HCT116 (cell line): Measurements from ENCODE around the gene CAMK2D. TPM values are rescaled to one million over a fixed set of nuclear protein-coding genes. Genes with fewer than 3 reads are reported as not detected.

Source experiments
- ATAC-seq: fragments of 200-7000 bp; cut with Tn5 transposase; 2 replicates; pipeline ENCODE4 v1.9.1; 2020; ENCODE audit warnings: mild to moderate bottlenecking, moderate library complexity
- BruUV-seq: library from RNA; stranded (reverse); fragments of 400-500 nt; replicated peaks from 2 replicates; lab custom pipeline; 2021; lab: Mats Ljungman, UMichigan
- CTCF ChIA-PET: fragments of 300-600 bp; sonication (Branson Sonifier 250); formaldehyde crosslinking; loops from one replicate; lab custom pipeline; 2021; ENCODE audit warnings: antibody characterized with exemption; lab: Charles Lee
- POLR2A ChIA-PET: fragments of 300-600, 350-600 bp; sonication (Branson Sonifier 250); formaldehyde crosslinking; loops from one replicate; lab custom pipeline; 2021; ENCODE audit warnings: antibody characterized with exemption; lab: Charles Lee
- RAD21 ChIA-PET, 2 experiments: fragments of 300-600 bp; sonication (Branson Sonifier 250); formaldehyde crosslinking; loops; one replicate each; lab custom pipeline; 2023; ENCODE audit warnings: low total read pairs in 2 of 2; ENCODE audit not compliant: uncharacterized antibody in 2 of 2, unreplicated experiment in 2 of 2, low non-redundant PET in 1 of 2; lab: Charles Lee
- DNase-seq: peaks from one replicate; pipeline ENCODE4 v3.0.0-alpha.2; 2010; ENCODE audit warnings: low read depth, low spot score
- H2AFZ ChIP-seq: fragments of 200-600 bp; shearing (Covaris generic), sonication (generic); 2 replicates; pipeline ENCODE4 v1.6.1; 2017; ENCODE audit warnings: low read depth, mixed run types, mixed read lengths, antibody characterized with exemption, low read length; ENCODE audit not compliant: poor library complexity, severe bottlenecking
- H3K27ac ChIP-seq: 2 replicates; pipeline ENCODE4 v1.5.1; 2012; ENCODE audit warnings: low read depth, low read length
- H3K27me3 ChIP-seq: fragments of 200-600 bp; sonication (generic); 2 replicates; pipeline ENCODE4 v1.6.1; 2016; ENCODE audit warnings: mixed run types, low read length, mixed read lengths; ENCODE audit not compliant: insufficient read depth
- H3K36me3 ChIP-seq, 2 experiments: fragments of 200-500 bp in 1 of 2; fragments of 200-600 bp in 1 of 2; sonication (Bioruptor generic) in 1 of 2; sonication (generic) in 1 of 2; 2 replicates each; pipeline versions ENCODE4 v1.5.1 to v1.6.1; 2014 to 2016; ENCODE audit warnings: low read length in 2 of 2, inconsistent platforms in 1 of 2, mixed read lengths in 1 of 2, mixed run types in 1 of 2; ENCODE audit not compliant: insufficient read depth in 2 of 2, control insufficient read depth in 1 of 2
- H3K4me1 ChIP-seq, 2 experiments: fragments of 200-600 bp in 1 of 2; sonication (generic) in 1 of 2; 2 replicates each; pipeline versions ENCODE4 v1.5.1 to v1.6.1; 2012 to 2017; ENCODE audit warnings: low read length in 2 of 2, inconsistent platforms in 1 of 2, mild to moderate bottlenecking in 1 of 2, mixed read lengths in 1 of 2, mixed run types in 1 of 2, moderate library complexity in 1 of 2; ENCODE audit not compliant: insufficient read depth in 2 of 2, control insufficient read depth in 1 of 2
- H3K4me2 ChIP-seq: fragments of 200-600 bp; sonication (generic); 2 replicates; pipeline ENCODE4 v1.6.1; 2017; ENCODE audit warnings: mixed run types, low read length, mixed read lengths
- H3K4me3 ChIP-seq, 2 experiments: fragments of 200-600 bp in 1 of 2; sonication (generic) in 1 of 2; replicated peaks in 1 of 2; 2 replicates each; pipeline ENCODE4 v1.5.1; 2011 to 2016; ENCODE audit warnings: low read length in 2 of 2, control low read depth in 1 of 2, low read depth in 1 of 2, mild to moderate bottlenecking in 1 of 2, mixed read lengths in 1 of 2, mixed run types in 1 of 2
- H3K79me2 ChIP-seq: fragments of 200-600 bp; sonication (generic); 2 replicates; pipeline ENCODE4 v1.6.1; 2017; ENCODE audit warnings: mild to moderate bottlenecking, mixed run types, low read length, moderate library complexity, mixed read lengths; ENCODE audit not compliant: insufficient read depth
- H3K9ac ChIP-seq: fragments of 200-600 bp; sonication (generic); 2 replicates; pipeline ENCODE4 v1.6.1; 2016; ENCODE audit warnings: low read length, mixed read lengths
- H3K9me2 ChIP-seq: fragments of 200-600 bp; sonication (generic), shearing (Covaris generic); 2 replicates; pipeline ENCODE4 v1.6.1; 2017; ENCODE audit warnings: mixed run types, mild to moderate bottlenecking, moderate library complexity; ENCODE audit not compliant: insufficient read depth
- H3K9me3 ChIP-seq, 2 experiments: fragments of 200-500 bp in 1 of 2; fragments of 200-600 bp in 1 of 2; sonication (Bioruptor generic) in 1 of 2; sonication (generic) in 1 of 2; 2 replicates each; pipeline ENCODE4 v1.6.1; 2014 to 2017; ENCODE audit warnings: low read length in 2 of 2, mixed read lengths in 2 of 2, inconsistent platforms in 1 of 2, low read depth in 1 of 2, mild to moderate bottlenecking in 1 of 2, mixed run types in 1 of 2, moderate library complexity in 1 of 2; ENCODE audit not compliant: control insufficient read depth in 1 of 2, insufficient read depth in 1 of 2
- H4K20me1 ChIP-seq: fragments of 200-600 bp; sonication (generic), shearing (Covaris generic); 2 replicates; pipeline ENCODE4 v1.6.1; 2017; ENCODE audit warnings: mixed run types, mild to moderate bottlenecking, moderate library complexity; ENCODE audit not compliant: insufficient read depth
- CBX3 ChIP-seq: IDR thresholded peaks from 2 replicates; pipeline ENCODE4 v1.6.1; 2012; ENCODE audit warnings: low read depth
- EGR1 ChIP-seq: IDR thresholded peaks from 2 replicates; pipeline ENCODE4 v1.6.1; 2012; ENCODE audit warnings: low read depth
- ELF1 ChIP-seq: IDR thresholded peaks from 2 replicates; pipeline ENCODE4 v1.6.1; 2012; ENCODE audit warnings: low read depth, borderline replicate concordance
- EZH2 ChIP-seq: fragments of 200-600 bp; sonication (generic); IDR thresholded peaks from 2 replicates; pipeline ENCODE4 v1.6.1; 2017; ENCODE audit warnings: antibody characterized with exemption, mixed run types
- FOSL1 ChIP-seq: IDR thresholded peaks from 2 replicates; pipeline ENCODE4 v1.6.1; 2012; ENCODE audit warnings: low read depth
- JUND ChIP-seq: IDR thresholded peaks from 2 replicates; pipeline ENCODE4 v1.6.1; 2012
- RAD21 ChIP-seq: IDR thresholded peaks from 2 replicates; pipeline ENCODE4 v1.6.1; 2012; ENCODE audit warnings: low read depth, mild to moderate bottlenecking
- SIN3A ChIP-seq: IDR thresholded peaks from 2 replicates; pipeline ENCODE4 v1.6.1; 2012; ENCODE audit warnings: low read depth
- SP1 ChIP-seq: IDR thresholded peaks from 2 replicates; pipeline ENCODE4 v1.6.1; 2012; ENCODE audit warnings: low read depth
- ZFX ChIP-seq: fragments of 450-650 bp; IDR thresholded peaks from 2 replicates; pipeline ENCODE4 v1.6.1; 2017
- ZNF274 ChIP-seq: fragments of 200-500 bp; sonication (Bioruptor generic); IDR thresholded peaks from 2 replicates; pipeline ENCODE4 v1.6.1; 2014; ENCODE audit warnings: mild to moderate bottlenecking, low read depth, low read length, inconsistent platforms
- intact Hi-C: fragments of 100-400 bp; cut with micrococcal nuclease; formaldehyde crosslinking; loops from 2 replicates; pipeline ENCODE4 v1.10.0; 2022
- total RNA-seq: library from RNA; stranded (reverse); gene quantifications from one replicate; pipeline ENCODE4 v1.2.1, GENCODE V29; 2021; ENCODE audit not compliant: unreplicated experiment
- TF ChIP-seq, protein P1 (sequence below): IDR thresholded peaks from 2 replicates; pipeline ENCODE4 v1.6.1; 2012
- TF ChIP-seq, protein P2 (sequence below): IDR thresholded peaks from 2 replicates; pipeline ENCODE4 v1.6.1; 2012
- TF ChIP-seq, protein P3 (sequence below), 3 experiments: fragments of 200-600 bp in 1 of 3; sonication (generic) in 1 of 3; IDR thresholded peaks in 2 of 3; conservative IDR thresholded peaks in 1 of 3; 2 replicates each; pipeline ENCODE4 v1.5.1; 2012 to 2017; ENCODE audit warnings: low read depth in 2 of 3, low read length in 2 of 3, antibody characterized with exemption in 1 of 3, borderline replicate concordance in 1 of 3, control low read depth in 1 of 3, mild to moderate bottlenecking in 1 of 3, mixed read lengths in 1 of 3, mixed run types in 1 of 3, moderate library complexity in 1 of 3; ENCODE audit not compliant: insufficient read depth in 1 of 3
- TF ChIP-seq, protein P4 (sequence below): IDR thresholded peaks from 2 replicates; pipeline ENCODE4 v1.6.1; 2012; ENCODE audit warnings: low read depth

The CAMK2D gene
- total RNA-seq, 1 experiment from 2014 or later, result 67.0 TPM

DNA sequence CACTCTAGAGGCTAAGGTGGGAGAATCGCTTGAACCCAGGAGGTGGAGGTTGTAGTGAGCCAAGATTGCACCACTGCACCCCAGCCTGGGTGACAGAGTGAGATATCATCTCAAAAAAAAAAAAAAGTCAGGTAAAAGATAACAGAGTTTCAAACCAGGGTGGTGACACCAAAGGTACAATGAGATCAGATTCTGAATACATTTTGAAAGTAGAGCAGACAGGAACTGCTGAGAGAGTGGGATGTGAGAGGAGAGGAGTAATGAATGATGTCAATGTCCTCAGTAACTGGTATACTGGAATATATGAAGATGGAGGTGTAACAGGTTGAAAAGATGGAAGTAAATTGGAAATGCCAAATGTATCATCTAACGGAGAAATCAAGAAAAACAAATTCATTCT, 135.6 kb downstream of the CAMK2D start:
- ATAC-seq (no peak), DNase-seq (no peak)
- ChIA-PET POLR2A (no interaction called here), CTCF (no interaction called here), RAD21 (no interaction called here)
- H3K27me3 ChIP-seq, result no peaks in the 10 kb centered on the region
- no peak overlapping the region for H3K4me3 ChIP-seq
- no peaks in the 10 kb centered on the region for H3K9me2 ChIP-seq
- intact Hi-C loops, result no loop called here
- no peak overlapping the region for H3K4me2 ChIP-seq
- peaks cover 0 to 3% of the 10 kb centered on the region in 2 experiments; a peak in 1 of 4 replicates for H3K4me1 ChIP-seq
- H4K20me1 ChIP-seq, result no peaks in the 10 kb centered on the region
- no peak overlapping the region for H2AFZ ChIP-seq
- no TSS peak for BruUV-seq
- no peaks in the 10 kb centered on the region for H3K9me3 ChIP-seq
- H3K36me3 ChIP-seq, result no peaks in the 10 kb centered on the region
- TF ChIP-seq RAD21 (no peak), FOSL1 (no peak), CBX3 (no peak), EGR1 (no peak)
- TF ChIP-seq, protein P1, sequence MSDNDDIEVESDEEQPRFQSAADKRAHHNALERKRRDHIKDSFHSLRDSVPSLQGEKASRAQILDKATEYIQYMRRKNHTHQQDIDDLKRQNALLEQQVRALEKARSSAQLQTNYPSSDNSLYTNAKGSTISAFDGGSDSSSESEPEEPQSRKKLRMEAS, result no peak
- H3K27ac ChIP-seq, result no peak overlapping the region
- no peak overlapping the region for H3K9ac ChIP-seq
- no peaks in the 10 kb centered on the region for H3K79me2 ChIP-seq

DNA sequence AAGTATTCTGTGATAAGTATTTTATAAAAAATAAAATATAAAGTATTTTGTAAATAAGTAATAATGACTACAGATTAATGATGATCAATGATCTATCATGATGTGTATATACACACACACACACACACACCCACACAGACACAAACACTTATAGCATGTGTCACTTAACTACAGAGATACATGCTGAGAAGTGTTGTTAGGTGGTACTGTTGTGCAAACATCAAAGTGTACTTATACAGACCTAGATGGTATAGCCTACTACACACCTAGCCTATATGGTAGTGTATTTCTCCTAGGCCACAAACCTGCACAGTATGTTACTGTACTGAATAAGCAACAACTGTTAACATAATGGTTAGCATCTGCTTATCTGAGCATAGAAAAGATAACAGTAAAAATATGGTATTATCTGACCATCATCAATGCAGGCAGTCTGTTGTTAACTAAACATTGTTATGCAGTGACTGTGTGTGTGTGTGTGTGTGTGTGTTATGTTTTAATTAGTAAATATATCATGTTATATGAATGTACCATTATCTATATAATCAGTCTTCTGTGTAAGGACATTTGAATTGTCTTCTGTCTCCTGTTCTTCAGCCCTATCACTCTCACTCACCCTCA, 138.2 kb downstream of the CAMK2D start:
- DNase-seq (no peak), ATAC-seq (no peak)
- ChIA-PET POLR2A (no interaction called here), CTCF (no interaction called here), RAD21 (no interaction called here)
- H3K4me1 ChIP-seq, result peaks cover 0 to 3% of the 10 kb centered on the region in 2 experiments; a peak in 1 of 4 replicates
- H3K79me2 ChIP-seq, result no peaks in the 10 kb centered on the region
- H3K27ac ChIP-seq, result no peak overlapping the region
- H3K9me2 ChIP-seq, result no peaks in the 10 kb centered on the region
- no peaks in the 10 kb centered on the region for H3K36me3 ChIP-seq
- no peaks in the 10 kb centered on the region for H3K27me3 ChIP-seq
- BruUV-seq, result no TSS peak
- intact Hi-C loops, result no loop called here
- H4K20me1 ChIP-seq, result no peaks in the 10 kb centered on the region
- H3K9me3 ChIP-seq, result no peaks in the 10 kb centered on the region
- no peak overlapping the region for H3K4me3 ChIP-seq
- H3K9ac ChIP-seq, result no peak overlapping the region
- H3K4me2 ChIP-seq, result no peak overlapping the region
- H2AFZ ChIP-seq, result no peak overlapping the region
- TF ChIP-seq, protein P1, result no peak
- TF ChIP-seq ZNF274 (no peak), JUND (no peak), ZFX (no peak), SIN3A (no peak), FOSL1 (no peak), EGR1 (no peak), CBX3 (no peak), EZH2 (no peak), ELF1 (no peak), SP1 (no peak), RAD21 (no peak)
- TF ChIP-seq, protein P2, sequence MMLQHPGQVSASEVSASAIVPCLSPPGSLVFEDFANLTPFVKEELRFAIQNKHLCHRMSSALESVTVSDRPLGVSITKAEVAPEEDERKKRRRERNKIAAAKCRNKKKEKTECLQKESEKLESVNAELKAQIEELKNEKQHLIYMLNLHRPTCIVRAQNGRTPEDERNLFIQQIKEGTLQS, result no peak
- TF ChIP-seq, protein P3, sequence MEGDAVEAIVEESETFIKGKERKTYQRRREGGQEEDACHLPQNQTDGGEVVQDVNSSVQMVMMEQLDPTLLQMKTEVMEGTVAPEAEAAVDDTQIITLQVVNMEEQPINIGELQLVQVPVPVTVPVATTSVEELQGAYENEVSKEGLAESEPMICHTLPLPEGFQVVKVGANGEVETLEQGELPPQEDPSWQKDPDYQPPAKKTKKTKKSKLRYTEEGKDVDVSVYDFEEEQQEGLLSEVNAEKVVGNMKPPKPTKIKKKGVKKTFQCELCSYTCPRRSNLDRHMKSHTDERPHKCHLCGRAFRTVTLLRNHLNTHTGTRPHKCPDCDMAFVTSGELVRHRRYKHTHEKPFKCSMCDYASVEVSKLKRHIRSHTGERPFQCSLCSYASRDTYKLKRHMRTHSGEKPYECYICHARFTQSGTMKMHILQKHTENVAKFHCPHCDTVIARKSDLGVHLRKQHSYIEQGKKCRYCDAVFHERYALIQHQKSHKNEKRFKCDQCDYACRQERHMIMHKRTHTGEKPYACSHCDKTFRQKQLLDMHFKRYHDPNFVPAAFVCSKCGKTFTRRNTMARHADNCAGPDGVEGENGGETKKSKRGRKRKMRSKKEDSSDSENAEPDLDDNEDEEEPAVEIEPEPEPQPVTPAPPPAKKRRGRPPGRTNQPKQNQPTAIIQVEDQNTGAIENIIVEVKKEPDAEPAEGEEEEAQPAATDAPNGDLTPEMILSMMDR (IDR thresholded peaks at IDR 0.05 in 2 of 3, conservative IDR thresholded peaks at IDR 0.05 in 1 of 3; ENCODE audit: borderline replicate concordance in 1 of 3, insufficient read depth in 1 of 3, low read depth in 2 of 3, low read length in 2 of 3), result no peak
- TF ChIP-seq, protein P4, sequence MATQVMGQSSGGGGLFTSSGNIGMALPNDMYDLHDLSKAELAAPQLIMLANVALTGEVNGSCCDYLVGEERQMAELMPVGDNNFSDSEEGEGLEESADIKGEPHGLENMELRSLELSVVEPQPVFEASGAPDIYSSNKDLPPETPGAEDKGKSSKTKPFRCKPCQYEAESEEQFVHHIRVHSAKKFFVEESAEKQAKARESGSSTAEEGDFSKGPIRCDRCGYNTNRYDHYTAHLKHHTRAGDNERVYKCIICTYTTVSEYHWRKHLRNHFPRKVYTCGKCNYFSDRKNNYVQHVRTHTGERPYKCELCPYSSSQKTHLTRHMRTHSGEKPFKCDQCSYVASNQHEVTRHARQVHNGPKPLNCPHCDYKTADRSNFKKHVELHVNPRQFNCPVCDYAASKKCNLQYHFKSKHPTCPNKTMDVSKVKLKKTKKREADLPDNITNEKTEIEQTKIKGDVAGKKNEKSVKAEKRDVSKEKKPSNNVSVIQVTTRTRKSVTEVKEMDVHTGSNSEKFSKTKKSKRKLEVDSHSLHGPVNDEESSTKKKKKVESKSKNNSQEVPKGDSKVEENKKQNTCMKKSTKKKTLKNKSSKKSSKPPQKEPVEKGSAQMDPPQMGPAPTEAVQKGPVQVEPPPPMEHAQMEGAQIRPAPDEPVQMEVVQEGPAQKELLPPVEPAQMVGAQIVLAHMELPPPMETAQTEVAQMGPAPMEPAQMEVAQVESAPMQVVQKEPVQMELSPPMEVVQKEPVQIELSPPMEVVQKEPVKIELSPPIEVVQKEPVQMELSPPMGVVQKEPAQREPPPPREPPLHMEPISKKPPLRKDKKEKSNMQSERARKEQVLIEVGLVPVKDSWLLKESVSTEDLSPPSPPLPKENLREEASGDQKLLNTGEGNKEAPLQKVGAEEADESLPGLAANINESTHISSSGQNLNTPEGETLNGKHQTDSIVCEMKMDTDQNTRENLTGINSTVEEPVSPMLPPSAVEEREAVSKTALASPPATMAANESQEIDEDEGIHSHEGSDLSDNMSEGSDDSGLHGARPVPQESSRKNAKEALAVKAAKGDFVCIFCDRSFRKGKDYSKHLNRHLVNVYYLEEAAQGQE, result no peak
